Measurements from ENCODE around the gene SEC22C. TPM values are rescaled to one million over a fixed set of nuclear protein-coding genes. Genes with fewer than 3 reads are reported as not detected.

The SEC22C gene
- total and polyA plus RNA-seq, 2 experiments from 2014 or later: 21.9 to 48.3 TPM

DNA sequence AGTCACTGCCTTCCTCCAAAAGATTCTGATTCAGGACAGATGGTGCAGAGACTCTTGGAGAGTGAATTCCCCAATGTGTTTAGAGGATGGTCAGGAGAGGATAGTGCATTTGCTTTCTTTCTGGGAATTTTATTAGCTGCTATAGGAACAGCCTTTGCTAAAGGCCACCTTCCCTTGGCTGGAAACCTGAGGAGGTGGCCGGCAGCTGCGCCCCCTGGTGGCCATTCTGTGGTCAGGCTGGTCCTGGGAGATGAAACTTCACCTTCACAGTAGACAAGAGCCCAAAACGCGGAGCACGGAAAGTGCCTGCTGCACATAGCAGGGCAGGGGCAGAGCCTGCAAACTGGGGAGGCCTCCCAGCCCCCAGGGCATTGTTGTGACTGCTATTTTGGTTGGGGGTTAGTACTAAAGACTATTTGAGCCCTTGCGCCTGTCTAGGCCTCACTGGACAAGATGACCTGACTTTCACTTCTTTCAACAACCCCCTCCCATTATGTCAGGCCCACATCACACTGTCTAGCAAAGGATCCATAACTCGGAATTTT, 34.3 kb downstream of the SEC22C start:
- Mint-ChIP-seq H3K4me1 (peaks cover 11% of the 10 kb centered on the region; the same call in 2 of the 3 replicates), H3K27me3 (ENCODE audit: insufficient read depth, low read depth, poor library complexity) (peaks cover 2% of the 10 kb centered on the region), H3K27ac (no peak overlapping the region), H3K9me3 (no peaks in the 10 kb centered on the region; the same call in 2 of the 3 replicates), H3K36me3 (ENCODE audit: low read depth) (peaks cover 12% of the 10 kb centered on the region), H3K4me3 (no peak overlapping the region)
- Histone ChIP-seq H3F3A (replicated peaks; ENCODE audit: low read depth) (0 out of 2 replicates have a peak, but pooled peaks cover 3% of the 10 kb centered on the region), H3K4me1 (ENCODE audit: insufficient read depth) (no peaks in the 10 kb centered on the region), H3K9me2 (ENCODE audit: insufficient read depth) (no peaks in the 10 kb centered on the region), H3K4me3 (no peak overlapping the region), H3K36me3 (ENCODE audit: insufficient read depth) (peaks cover 3% of the 10 kb centered on the region; the same call in 1 of the 2 replicates), H2AFZ (no peak overlapping the region), H3K4me2 (no peak overlapping the region), H3K27ac (ENCODE audit: low read depth) (no peak overlapping the region), H3K27me3 (ENCODE audit: insufficient read depth) (no peaks in the 10 kb centered on the region), H3K79me2 (replicated peaks; ENCODE audit: insufficient read depth) (no peaks in the 10 kb centered on the region), H4K20me1 (replicated peaks; ENCODE audit: insufficient read depth) (no peaks in the 10 kb centered on the region; the same call in 1 of the 2 replicates)
- DNase-seq (ENCODE audit: low spot score) (peak; percentile 89), ATAC-seq (peak; percentile 94)
- TF ChIP-seq, protein P1, sequence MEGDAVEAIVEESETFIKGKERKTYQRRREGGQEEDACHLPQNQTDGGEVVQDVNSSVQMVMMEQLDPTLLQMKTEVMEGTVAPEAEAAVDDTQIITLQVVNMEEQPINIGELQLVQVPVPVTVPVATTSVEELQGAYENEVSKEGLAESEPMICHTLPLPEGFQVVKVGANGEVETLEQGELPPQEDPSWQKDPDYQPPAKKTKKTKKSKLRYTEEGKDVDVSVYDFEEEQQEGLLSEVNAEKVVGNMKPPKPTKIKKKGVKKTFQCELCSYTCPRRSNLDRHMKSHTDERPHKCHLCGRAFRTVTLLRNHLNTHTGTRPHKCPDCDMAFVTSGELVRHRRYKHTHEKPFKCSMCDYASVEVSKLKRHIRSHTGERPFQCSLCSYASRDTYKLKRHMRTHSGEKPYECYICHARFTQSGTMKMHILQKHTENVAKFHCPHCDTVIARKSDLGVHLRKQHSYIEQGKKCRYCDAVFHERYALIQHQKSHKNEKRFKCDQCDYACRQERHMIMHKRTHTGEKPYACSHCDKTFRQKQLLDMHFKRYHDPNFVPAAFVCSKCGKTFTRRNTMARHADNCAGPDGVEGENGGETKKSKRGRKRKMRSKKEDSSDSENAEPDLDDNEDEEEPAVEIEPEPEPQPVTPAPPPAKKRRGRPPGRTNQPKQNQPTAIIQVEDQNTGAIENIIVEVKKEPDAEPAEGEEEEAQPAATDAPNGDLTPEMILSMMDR (conservative IDR thresholded peaks at IDR 0.05; ENCODE audit: low read depth in 2 of 2): peak; percentile 93 to 98
- TF ChIP-seq JUNB (IDR thresholded peaks at IDR 0.05; ENCODE audit: unreplicated experiment): no peak

DNA sequence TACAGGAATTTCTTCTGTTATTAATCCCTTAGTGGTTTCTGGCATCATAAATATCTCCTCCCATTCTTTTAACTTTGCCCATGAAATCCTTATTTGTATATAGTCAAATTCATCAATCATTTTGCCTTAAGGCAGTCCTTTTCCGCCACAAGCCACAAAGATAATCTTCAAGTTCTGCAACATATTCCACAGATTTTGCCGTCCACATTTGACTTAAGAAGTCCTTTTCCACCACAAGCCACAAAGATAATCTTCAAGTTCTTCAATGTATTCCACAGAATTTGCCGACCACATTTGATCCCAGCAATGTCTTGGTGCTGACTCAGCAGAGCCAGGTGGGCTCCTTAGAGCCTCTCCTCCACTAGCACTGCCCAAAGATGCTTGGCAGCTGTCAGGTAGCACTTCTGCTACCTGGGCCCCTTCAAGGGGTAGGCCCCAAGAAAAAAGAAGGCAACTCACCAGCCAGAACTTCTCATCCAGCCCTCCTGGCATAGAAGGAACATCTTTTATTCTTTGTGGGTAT, 35.0 kb downstream of the SEC22C start:
- H4K20me1 ChIP-seq (replicated peaks; ENCODE audit: insufficient read depth): no peaks in the 10 kb centered on the region; the same call in 1 of the 2 replicates
- H3K9me2 ChIP-seq (ENCODE audit: insufficient read depth): no peaks in the 10 kb centered on the region
- DNase-seq (ENCODE audit: low spot score) (no peak), ATAC-seq (no peak)
- 0 out of 2 replicates have a peak, but pooled peaks cover 3% of the 10 kb centered on the region for H3F3A ChIP-seq (replicated peaks; ENCODE audit: low read depth)
- no peak overlapping the region for H3K27ac ChIP-seq (ENCODE audit: low read depth)
- H3K36me3 Mint-ChIP-seq (ENCODE audit: low read depth): peaks cover 7% of the 10 kb centered on the region
- no peak overlapping the region for H3K4me3 ChIP-seq
- peaks cover 4% of the 10 kb centered on the region for H3K27me3 Mint-ChIP-seq (ENCODE audit: insufficient read depth, low read depth, poor library complexity)
- H3K4me1 ChIP-seq (ENCODE audit: insufficient read depth): no peaks in the 10 kb centered on the region
- H3K9me3 Mint-ChIP-seq: no peaks in the 10 kb centered on the region; the same call in 2 of the 3 replicates
- no peak overlapping the region for H2AFZ ChIP-seq
- peak overlapping the region; percentile 23; the same call in 1 of the 2 replicates for H3K27ac Mint-ChIP-seq
- H3K36me3 ChIP-seq (ENCODE audit: insufficient read depth): 0 out of 2 replicates have a peak, but pooled peaks cover 3% of the 10 kb centered on the region
- H3K79me2 ChIP-seq (replicated peaks; ENCODE audit: insufficient read depth): no peaks in the 10 kb centered on the region
- no peaks in the 10 kb centered on the region for H3K27me3 ChIP-seq (ENCODE audit: insufficient read depth)
- H3K4me3 Mint-ChIP-seq: no peak overlapping the region
- H3K4me2 ChIP-seq: no peak overlapping the region
- H3K4me1 Mint-ChIP-seq: peaks cover 11% of the 10 kb centered on the region; the same call in 2 of the 3 replicates
- TF ChIP-seq, protein P2, sequence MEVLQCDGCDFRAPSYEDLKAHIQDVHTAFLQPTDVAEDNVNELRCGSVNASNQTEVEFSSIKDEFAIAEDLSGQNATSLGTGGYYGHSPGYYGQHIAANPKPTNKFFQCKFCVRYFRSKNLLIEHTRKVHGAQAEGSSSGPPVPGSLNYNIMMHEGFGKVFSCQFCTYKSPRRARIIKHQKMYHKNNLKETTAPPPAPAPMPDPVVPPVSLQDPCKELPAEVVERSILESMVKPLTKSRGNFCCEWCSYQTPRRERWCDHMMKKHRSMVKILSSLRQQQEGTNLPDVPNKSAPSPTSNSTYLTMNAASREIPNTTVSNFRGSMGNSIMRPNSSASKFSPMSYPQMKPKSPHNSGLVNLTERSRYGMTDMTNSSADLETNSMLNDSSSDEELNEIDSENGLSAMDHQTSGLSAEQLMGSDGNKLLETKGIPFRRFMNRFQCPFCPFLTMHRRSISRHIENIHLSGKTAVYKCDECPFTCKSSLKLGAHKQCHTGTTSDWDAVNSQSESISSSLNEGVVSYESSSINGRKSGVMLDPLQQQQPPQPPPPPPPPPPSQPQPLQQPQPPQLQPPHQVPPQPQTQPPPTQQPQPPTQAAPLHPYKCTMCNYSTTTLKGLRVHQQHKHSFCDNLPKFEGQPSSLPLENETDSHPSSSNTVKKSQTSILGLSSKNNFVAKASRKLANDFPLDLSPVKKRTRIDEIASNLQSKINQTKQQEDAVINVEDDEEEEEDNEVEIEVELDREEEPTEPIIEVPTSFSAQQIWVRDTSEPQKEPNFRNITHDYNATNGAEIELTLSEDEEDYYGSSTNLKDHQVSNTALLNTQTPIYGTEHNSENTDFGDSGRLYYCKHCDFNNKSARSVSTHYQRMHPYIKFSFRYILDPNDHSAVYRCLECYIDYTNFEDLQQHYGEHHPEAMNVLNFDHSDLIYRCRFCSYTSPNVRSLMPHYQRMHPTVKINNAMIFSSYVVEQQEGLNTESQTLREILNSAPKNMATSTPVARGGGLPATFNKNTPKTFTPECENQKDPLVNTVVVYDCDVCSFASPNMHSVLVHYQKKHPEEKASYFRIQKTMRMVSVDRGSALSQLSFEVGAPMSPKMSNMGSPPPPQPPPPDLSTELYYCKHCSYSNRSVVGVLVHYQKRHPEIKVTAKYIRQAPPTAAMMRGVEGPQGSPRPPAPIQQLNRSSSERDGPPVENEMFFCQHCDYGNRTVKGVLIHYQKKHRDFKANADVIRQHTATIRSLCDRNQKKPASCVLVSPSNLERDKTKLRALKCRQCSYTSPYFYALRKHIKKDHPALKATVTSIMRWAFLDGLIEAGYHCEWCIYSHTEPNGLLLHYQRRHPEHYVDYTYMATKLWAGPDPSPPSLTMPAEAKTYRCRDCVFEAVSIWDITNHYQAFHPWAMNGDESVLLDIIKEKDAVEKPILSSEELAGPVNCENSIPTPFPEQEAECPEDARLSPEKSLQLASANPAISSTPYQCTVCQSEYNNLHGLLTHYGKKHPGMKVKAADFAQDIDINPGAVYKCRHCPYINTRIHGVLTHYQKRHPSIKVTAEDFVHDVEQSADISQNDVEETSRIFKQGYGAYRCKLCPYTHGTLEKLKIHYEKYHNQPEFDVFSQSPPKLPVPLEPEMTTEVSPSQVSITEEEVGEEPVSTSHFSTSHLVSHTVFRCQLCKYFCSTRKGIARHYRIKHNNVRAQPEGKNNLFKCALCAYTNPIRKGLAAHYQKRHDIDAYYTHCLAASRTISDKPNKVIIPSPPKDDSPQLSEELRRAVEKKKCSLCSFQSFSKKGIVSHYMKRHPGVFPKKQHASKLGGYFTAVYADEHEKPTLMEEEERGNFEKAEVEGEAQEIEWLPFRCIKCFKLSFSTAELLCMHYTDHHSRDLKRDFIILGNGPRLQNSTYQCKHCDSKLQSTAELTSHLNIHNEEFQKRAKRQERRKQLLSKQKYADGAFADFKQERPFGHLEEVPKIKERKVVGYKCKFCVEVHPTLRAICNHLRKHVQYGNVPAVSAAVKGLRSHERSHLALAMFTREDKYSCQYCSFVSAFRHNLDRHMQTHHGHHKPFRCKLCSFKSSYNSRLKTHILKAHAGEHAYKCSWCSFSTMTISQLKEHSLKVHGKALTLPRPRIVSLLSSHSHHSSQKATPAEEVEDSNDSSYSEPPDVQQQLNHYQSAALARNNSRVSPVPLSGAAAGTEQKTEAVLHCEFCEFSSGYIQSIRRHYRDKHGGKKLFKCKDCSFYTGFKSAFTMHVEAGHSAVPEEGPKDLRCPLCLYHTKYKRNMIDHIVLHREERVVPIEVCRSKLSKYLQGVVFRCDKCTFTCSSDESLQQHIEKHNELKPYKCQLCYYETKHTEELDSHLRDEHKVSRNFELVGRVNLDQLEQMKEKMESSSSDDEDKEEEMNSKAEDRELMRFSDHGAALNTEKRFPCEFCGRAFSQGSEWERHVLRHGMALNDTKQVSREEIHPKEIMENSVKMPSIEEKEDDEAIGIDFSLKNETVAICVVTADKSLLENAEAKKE (CRISPR knock-in tag; IDR thresholded peaks at IDR 0.05): no peak
- TF ChIP-seq EZH2 (IDR thresholded peaks at IDR 0.05; ENCODE audit: low read depth, unreplicated experiment): no peak
- TF ChIP-seq ZNF114 (CRISPR knock-in tag; IDR thresholded peaks at IDR 0.05): no peak
- no peak for TF ChIP-seq JUNB (IDR thresholded peaks at IDR 0.05; ENCODE audit: unreplicated experiment)
- no peak for TF ChIP-seq POLR2AphosphoS5 (IDR thresholded peaks at IDR 0.05; ENCODE audit: low read depth)
- TF ChIP-seq, protein P3, sequence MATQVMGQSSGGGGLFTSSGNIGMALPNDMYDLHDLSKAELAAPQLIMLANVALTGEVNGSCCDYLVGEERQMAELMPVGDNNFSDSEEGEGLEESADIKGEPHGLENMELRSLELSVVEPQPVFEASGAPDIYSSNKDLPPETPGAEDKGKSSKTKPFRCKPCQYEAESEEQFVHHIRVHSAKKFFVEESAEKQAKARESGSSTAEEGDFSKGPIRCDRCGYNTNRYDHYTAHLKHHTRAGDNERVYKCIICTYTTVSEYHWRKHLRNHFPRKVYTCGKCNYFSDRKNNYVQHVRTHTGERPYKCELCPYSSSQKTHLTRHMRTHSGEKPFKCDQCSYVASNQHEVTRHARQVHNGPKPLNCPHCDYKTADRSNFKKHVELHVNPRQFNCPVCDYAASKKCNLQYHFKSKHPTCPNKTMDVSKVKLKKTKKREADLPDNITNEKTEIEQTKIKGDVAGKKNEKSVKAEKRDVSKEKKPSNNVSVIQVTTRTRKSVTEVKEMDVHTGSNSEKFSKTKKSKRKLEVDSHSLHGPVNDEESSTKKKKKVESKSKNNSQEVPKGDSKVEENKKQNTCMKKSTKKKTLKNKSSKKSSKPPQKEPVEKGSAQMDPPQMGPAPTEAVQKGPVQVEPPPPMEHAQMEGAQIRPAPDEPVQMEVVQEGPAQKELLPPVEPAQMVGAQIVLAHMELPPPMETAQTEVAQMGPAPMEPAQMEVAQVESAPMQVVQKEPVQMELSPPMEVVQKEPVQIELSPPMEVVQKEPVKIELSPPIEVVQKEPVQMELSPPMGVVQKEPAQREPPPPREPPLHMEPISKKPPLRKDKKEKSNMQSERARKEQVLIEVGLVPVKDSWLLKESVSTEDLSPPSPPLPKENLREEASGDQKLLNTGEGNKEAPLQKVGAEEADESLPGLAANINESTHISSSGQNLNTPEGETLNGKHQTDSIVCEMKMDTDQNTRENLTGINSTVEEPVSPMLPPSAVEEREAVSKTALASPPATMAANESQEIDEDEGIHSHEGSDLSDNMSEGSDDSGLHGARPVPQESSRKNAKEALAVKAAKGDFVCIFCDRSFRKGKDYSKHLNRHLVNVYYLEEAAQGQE (IDR thresholded peaks at IDR 0.05; ENCODE audit: unreplicated experiment): no peak
- no peak for TF ChIP-seq NANOG (IDR thresholded peaks at IDR 0.05; ENCODE audit: borderline replicate concordance)

All from GM23338 (cell line).